Suprapubic skin (tissue), 4 donors: ENCODE data around the gene APLNR. TPM values are rescaled to one million over a fixed set of nuclear protein-coding genes. Genes with fewer than 3 reads are reported as not detected.

ENCODE experiments used
- DNase-seq, 2 donors: peaks; one replicate each; pipeline ENCODE4 v3.0.0-alpha.2; 2019; ENCODE audit warnings: low spot score in 2 of 2
- H3K27ac ChIP-seq: fragments of 200-600 bp; sonication (generic); one replicate; pipeline ENCODE4 v1.5.1; 2019
- H3K27me3 ChIP-seq: fragments of 200-600 bp; sonication (generic); one replicate; pipeline ENCODE4 v1.5.1; 2019
- H3K36me3 ChIP-seq: fragments of 200-600 bp; sonication (generic); one replicate; pipeline ENCODE4 v1.5.1; 2019
- H3K4me1 ChIP-seq: fragments of 200-600 bp; sonication (generic); one replicate; pipeline ENCODE4 v1.5.1; 2019
- H3K4me3 ChIP-seq: fragments of 200-600 bp; sonication (generic); one replicate; pipeline ENCODE4 v1.5.1; 2019; ENCODE audit warnings: mild to moderate bottlenecking
- H3K9me3 ChIP-seq: fragments of 200-600 bp; sonication (generic); one replicate; pipeline ENCODE4 v1.5.1; 2019
- EP300 ChIP-seq: sonication (generic); formaldehyde crosslinking; IDR thresholded peaks from one replicate; pipeline ENCODE4 v1.6.1; 2017; ENCODE audit warnings: antibody characterized with exemption
- POLR2A ChIP-seq, 2 donors: fragments of 450-650 bp; IDR thresholded peaks; one replicate each; pipeline ENCODE4 v1.6.1; 2017; ENCODE audit warnings: antibody characterized with exemption in 2 of 2, mild to moderate bottlenecking in 2 of 2, moderate library complexity in 2 of 2
- POLR2AphosphoS5 ChIP-seq, 3 donors: sonication (generic); formaldehyde crosslinking; IDR thresholded peaks; one replicate each; pipeline ENCODE4 v1.6.1; 2017; ENCODE audit warnings: antibody characterized with exemption in 3 of 3
- WGBS: methylation state at CpG from one replicate; pipeline ENCODE4 v1.1.5; 2018; 5-methylcytosine and 5-hydroxymethylcytosine counted together
- total RNA-seq, 4 donors: library from RNA; depleted of rRNA; stranded (reverse); fragments of >200 nt; gene quantifications; one replicate each; pipeline ENCODE4 v1.1.0, GENCODE V29; 2016
- TF ChIP-seq, protein P1 (sequence below), 2 donors: fragments of 200-600 bp in 1 of 2; fragments of 450-650 bp in 1 of 2; sonication (generic) in 1 of 2; IDR thresholded peaks; one replicate each; pipeline ENCODE4 v1.5.1; 2016 to 2019; ENCODE audit warnings: antibody characterized with exemption in 2 of 2, mild to moderate bottlenecking in 1 of 2, moderate library complexity in 1 of 2

APLNR gene
- total RNA-seq, 4 donors from 2014 or later: 0.42 to 2.2 (median 1.2) TPM

- Histone ChIP-seq H3K27ac (no peak overlapping the region), H3K27me3 (no peaks in the 10 kb centered on the region), H3K4me1 (peaks cover 24% of the 10 kb centered on the region), H3K36me3 (no peaks in the 10 kb centered on the region), H3K9me3 (no peaks in the 10 kb centered on the region), H3K4me3 (no peak overlapping the region)
- WGBS: 87% methylated on average over 4 of the region's 4 CpGs
- no peak for DNase-seq
- TF ChIP-seq, protein P1, sequence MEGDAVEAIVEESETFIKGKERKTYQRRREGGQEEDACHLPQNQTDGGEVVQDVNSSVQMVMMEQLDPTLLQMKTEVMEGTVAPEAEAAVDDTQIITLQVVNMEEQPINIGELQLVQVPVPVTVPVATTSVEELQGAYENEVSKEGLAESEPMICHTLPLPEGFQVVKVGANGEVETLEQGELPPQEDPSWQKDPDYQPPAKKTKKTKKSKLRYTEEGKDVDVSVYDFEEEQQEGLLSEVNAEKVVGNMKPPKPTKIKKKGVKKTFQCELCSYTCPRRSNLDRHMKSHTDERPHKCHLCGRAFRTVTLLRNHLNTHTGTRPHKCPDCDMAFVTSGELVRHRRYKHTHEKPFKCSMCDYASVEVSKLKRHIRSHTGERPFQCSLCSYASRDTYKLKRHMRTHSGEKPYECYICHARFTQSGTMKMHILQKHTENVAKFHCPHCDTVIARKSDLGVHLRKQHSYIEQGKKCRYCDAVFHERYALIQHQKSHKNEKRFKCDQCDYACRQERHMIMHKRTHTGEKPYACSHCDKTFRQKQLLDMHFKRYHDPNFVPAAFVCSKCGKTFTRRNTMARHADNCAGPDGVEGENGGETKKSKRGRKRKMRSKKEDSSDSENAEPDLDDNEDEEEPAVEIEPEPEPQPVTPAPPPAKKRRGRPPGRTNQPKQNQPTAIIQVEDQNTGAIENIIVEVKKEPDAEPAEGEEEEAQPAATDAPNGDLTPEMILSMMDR (IDR thresholded peaks at IDR 0.05): no peak
- TF ChIP-seq POLR2AphosphoS5 (IDR thresholded peaks at IDR 0.05) (no peak), POLR2A (IDR thresholded peaks at IDR 0.05) (no peak), EP300 (no peak)
Observed at GRCh38 chr11:57216463-57216862, 20.6 kb downstream of the APLNR start.

GRCh38 chr11:57214494-57214893 lies 22.6 kb downstream of the APLNR start:
- no peaks in the 10 kb centered on the region for H3K9me3 ChIP-seq
- no peak for DNase-seq
- TF ChIP-seq, protein P1 (IDR thresholded peaks at IDR 0.05): no peak
- TF ChIP-seq POLR2A (IDR thresholded peaks at IDR 0.05): no peak
- no peak for TF ChIP-seq POLR2AphosphoS5 (IDR thresholded peaks at IDR 0.05)
- no peak for TF ChIP-seq EP300
- H3K27ac ChIP-seq: no peak overlapping the region
- no peaks in the 10 kb centered on the region for H3K36me3 ChIP-seq
- no peaks in the 10 kb centered on the region for H3K27me3 ChIP-seq
- H3K4me3 ChIP-seq: no peak overlapping the region
- 48% methylated on average over 3 of the region's 3 CpGs for WGBS
- peaks cover 24% of the 10 kb centered on the region for H3K4me1 ChIP-seq

- Histone ChIP-seq H3K4me3 (no peak overlapping the region), H3K27ac (no peak overlapping the region), H3K27me3 (no peaks in the 10 kb centered on the region), H3K36me3 (no peaks in the 10 kb centered on the region), H3K4me1 (peaks cover 20% of the 10 kb centered on the region), H3K9me3 (no peaks in the 10 kb centered on the region)
- TF ChIP-seq POLR2A (IDR thresholded peaks at IDR 0.05) (no peak), EP300 (no peak), POLR2AphosphoS5 (IDR thresholded peaks at IDR 0.05) (no peak)
- TF ChIP-seq, protein P1 (IDR thresholded peaks at IDR 0.05): no peak
- no peak for DNase-seq
- 87% methylated on average over 2 of the region's 2 CpGs for WGBS
Observed at GRCh38 chr11:57214098-57214417, 23.0 kb downstream of the APLNR start.

DNA sequence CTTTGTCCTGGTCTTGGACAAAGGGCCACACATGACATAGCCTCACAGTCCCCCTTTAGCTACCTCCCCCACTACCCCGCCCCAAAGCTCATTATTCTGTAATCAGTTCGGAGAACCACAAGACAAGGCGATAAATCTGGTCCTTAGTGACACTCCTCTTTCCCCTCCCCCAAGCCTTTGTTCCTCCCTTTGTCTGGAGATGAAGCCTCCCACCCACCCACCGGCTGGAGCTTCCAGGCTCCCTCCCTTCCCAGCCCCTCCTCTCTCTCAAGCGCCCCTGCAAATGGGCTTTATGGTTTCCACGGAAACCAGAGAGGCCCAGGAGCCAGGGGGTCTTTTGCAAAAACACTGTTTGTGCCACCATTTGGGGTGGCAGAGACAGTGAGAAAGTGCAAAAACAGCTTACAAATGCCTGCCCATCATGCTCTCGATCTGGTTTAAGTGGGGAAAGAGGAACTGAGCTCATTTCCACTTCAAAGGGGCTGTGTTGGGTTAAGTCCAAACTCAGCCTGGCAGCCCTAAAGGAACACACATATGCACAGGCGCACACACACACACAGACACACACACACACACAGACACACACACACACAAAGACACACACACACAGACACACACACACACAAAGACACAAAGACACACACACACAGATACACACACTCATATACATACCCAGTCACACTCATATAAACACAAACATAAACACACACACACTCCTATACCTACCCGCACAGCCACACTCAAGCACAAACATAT lies 23.5 kb downstream of the APLNR start:
- Histone ChIP-seq H3K27me3 (no peaks in the 10 kb centered on the region), H3K36me3 (no peaks in the 10 kb centered on the region), H3K4me3 (no peak overlapping the region), H3K4me1 (peaks cover 17% of the 10 kb centered on the region), H3K27ac (no peak overlapping the region), H3K9me3 (no peaks in the 10 kb centered on the region)
- DNase-seq: no peak
- TF ChIP-seq EP300 (no peak), POLR2A (IDR thresholded peaks at IDR 0.05) (no peak), POLR2AphosphoS5 (IDR thresholded peaks at IDR 0.05) (no peak)
- TF ChIP-seq, protein P1 (IDR thresholded peaks at IDR 0.05): no peak
- 42% methylated on average over 9 of the region's 9 CpGs for WGBS

- TF ChIP-seq, protein P1 (IDR thresholded peaks at IDR 0.05): no peak
- TF ChIP-seq EP300: no peak
- TF ChIP-seq POLR2AphosphoS5 (IDR thresholded peaks at IDR 0.05): no peak
- no peak for TF ChIP-seq POLR2A (IDR thresholded peaks at IDR 0.05)
- Histone ChIP-seq H3K27me3 (peaks cover 4% of the 10 kb centered on the region), H3K9me3 (no peaks in the 10 kb centered on the region), H3K27ac (no peak overlapping the region), H3K4me3 (no peak overlapping the region), H3K4me1 (peaks cover 17% of the 10 kb centered on the region), H3K36me3 (no peaks in the 10 kb centered on the region)
- 61% methylated on average over 7 of the region's 7 CpGs for WGBS
- DNase-seq: no peak
Observed at GRCh38 chr11:57210781-57211180, 26.3 kb downstream of the APLNR start.
